IMR-90 (cell line): ENCODE data around the gene USP28.

Experiments used
- BHLHE40 ChIP-seq: fragments of 150-350 bp; IDR thresholded peaks from 2 replicates; pipeline ENCODE4 v1.6.1; 2016; ENCODE audit warnings: mild to moderate bottlenecking, low read depth, low read length
- FOS ChIP-seq: fragments of 150-350 bp; IDR thresholded peaks from 2 replicates; pipeline ENCODE4 v1.6.1; 2016; ENCODE audit warnings: low read depth, low read length
- MXI1 ChIP-seq: IDR thresholded peaks from 2 replicates; pipeline ENCODE4 v1.6.1; 2012; ENCODE audit warnings: low read depth, mild to moderate bottlenecking, low read length, moderate library complexity, borderline replicate concordance
- NFE2L2 ChIP-seq: fragments of 150-350 bp; IDR thresholded peaks from 2 replicates; pipeline ENCODE4 v1.6.1; 2016; ENCODE audit warnings: low read depth, mild to moderate bottlenecking, low read length
- POLR2A ChIP-seq: IDR thresholded peaks from 2 replicates; pipeline ENCODE4 v1.6.1; 2012; ENCODE audit warnings: mild to moderate bottlenecking, low read depth, low read length
- RAD21 ChIP-seq: IDR thresholded peaks from 2 replicates; pipeline ENCODE4 v1.6.1; 2012; ENCODE audit warnings: low read length, improper control_type of control experiment
- RFX5 ChIP-seq: IDR thresholded peaks from 2 replicates; pipeline ENCODE4 v1.8.0; 2012; ENCODE audit warnings: low read depth, mild to moderate bottlenecking, low read length, moderate library complexity
- SMC3 ChIP-seq: fragments of 150-350 bp; IDR thresholded peaks from 2 replicates; pipeline ENCODE4 v1.6.1; 2016; ENCODE audit warnings: low read depth, mild to moderate bottlenecking, antibody characterized with exemption, low read length, moderate library complexity
- TF ChIP-seq, protein P1 (sequence below): fragments of 150-350 bp; IDR thresholded peaks from 2 replicates; pipeline ENCODE4 v1.6.1; 2016; ENCODE audit warnings: low read depth, mild to moderate bottlenecking, low read length, moderate library complexity, borderline replicate concordance
- TF ChIP-seq, protein P2 (sequence below): conservative IDR thresholded peaks from 2 replicates; pipeline ENCODE4 v1.5.1; 2012; ENCODE audit warnings: mild to moderate bottlenecking, low read depth, low read length, improper control_type of control experiment
- TF ChIP-seq, protein P3 (sequence below): fragments of 150-350 bp; IDR thresholded peaks from 2 replicates; pipeline ENCODE4 v1.6.1; 2017; ENCODE audit warnings: mild to moderate bottlenecking, antibody characterized with exemption, low read length, low read depth

DNA sequence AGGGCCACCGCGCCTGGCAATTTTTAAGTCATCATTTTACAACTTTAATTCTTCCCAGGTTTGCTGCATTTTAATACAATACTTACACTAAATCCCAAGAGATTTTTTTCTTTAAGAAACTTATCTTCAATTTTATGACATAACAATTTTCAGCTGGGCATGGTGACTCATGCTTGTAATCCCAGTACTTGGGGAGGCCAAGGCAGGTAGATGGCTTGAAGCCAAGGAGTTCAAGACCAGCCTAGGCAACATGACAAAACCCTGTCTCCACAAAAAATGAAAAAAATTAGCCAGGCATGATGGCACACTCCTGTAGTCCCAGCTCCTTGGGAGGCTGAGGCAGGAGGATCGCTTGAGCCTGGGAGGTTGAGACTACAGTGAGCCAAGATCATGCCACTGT is 56.9 kb downstream of the USP28 start:
- TF ChIP-seq POLR2A (no peak), SMC3 (no peak), MXI1 (no peak), RAD21 (no peak), BHLHE40 (no peak), NFE2L2 (no peak), FOS (no peak), RFX5 (no peak)
- TF ChIP-seq, protein P1, sequence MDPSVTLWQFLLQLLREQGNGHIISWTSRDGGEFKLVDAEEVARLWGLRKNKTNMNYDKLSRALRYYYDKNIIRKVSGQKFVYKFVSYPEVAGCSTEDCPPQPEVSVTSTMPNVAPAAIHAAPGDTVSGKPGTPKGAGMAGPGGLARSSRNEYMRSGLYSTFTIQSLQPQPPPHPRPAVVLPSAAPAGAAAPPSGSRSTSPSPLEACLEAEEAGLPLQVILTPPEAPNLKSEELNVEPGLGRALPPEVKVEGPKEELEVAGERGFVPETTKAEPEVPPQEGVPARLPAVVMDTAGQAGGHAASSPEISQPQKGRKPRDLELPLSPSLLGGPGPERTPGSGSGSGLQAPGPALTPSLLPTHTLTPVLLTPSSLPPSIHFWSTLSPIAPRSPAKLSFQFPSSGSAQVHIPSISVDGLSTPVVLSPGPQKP: no peak
- TF ChIP-seq, protein P2, sequence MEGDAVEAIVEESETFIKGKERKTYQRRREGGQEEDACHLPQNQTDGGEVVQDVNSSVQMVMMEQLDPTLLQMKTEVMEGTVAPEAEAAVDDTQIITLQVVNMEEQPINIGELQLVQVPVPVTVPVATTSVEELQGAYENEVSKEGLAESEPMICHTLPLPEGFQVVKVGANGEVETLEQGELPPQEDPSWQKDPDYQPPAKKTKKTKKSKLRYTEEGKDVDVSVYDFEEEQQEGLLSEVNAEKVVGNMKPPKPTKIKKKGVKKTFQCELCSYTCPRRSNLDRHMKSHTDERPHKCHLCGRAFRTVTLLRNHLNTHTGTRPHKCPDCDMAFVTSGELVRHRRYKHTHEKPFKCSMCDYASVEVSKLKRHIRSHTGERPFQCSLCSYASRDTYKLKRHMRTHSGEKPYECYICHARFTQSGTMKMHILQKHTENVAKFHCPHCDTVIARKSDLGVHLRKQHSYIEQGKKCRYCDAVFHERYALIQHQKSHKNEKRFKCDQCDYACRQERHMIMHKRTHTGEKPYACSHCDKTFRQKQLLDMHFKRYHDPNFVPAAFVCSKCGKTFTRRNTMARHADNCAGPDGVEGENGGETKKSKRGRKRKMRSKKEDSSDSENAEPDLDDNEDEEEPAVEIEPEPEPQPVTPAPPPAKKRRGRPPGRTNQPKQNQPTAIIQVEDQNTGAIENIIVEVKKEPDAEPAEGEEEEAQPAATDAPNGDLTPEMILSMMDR: no peak
- TF ChIP-seq, protein P3, sequence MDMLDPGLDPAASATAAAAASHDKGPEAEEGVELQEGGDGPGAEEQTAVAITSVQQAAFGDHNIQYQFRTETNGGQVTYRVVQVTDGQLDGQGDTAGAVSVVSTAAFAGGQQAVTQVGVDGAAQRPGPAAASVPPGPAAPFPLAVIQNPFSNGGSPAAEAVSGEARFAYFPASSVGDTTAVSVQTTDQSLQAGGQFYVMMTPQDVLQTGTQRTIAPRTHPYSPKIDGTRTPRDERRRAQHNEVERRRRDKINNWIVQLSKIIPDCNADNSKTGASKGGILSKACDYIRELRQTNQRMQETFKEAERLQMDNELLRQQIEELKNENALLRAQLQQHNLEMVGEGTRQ: no peak
